Measurements from ENCODE around the gene SCRN3. TPM values are rescaled to one million over a fixed set of nuclear protein-coding genes. Genes with fewer than 3 reads are reported as not detected.
"Not testable (repeated sequence)": the region's sequence is repeated elsewhere in the genome, so short reads cannot be mapped to it uniquely, and the experiment has no call there.

SCRN3 gene
- 10 to 100 TPM; 22.4 to 39.8 TPM for total RNA-seq

- TF ChIP-seq POLR2AphosphoS5 (IDR thresholded peaks at IDR 0.05) (peak; percentile 86), POLR2A (IDR thresholded peaks at IDR 0.05) (no peak), CTCF (IDR thresholded peaks at IDR 0.05) (no peak)
- DNase-seq (ENCODE audit: low spot score) = peak; percentile 81
- no peaks in the 10 kb centered on the region for H3K9me3 ChIP-seq
- under 1% methylated on average over 35 of the region's 35 CpGs for WGBS
- H3K4me1 ChIP-seq (replicated peaks) = peaks cover 13% of the 10 kb centered on the region
- intact Hi-C loops (cut with DNase I) = no loop called here
- H3K27me3 ChIP-seq (replicated peaks; ENCODE audit: insufficient read depth) = no peaks in the 10 kb centered on the region
- H3K36me3 ChIP-seq = no peaks in the 10 kb centered on the region
- peak within 1 kb of the TSS; percentile 58 to 73 for H3K4me3 ChIP-seq
- peak within 1 kb of the TSS; percentile 87 to 88 for H3K27ac ChIP-seq
Measured at GRCh38 chr2:174395284-174395968, at the start of gene SCRN3. Gene SCRN3, plus strand, starts transcription at chr2:174395730. Its CDS starts 2,554 bp downstream, at chr2:174398284.

GRCh38 chr2:174350018-174350417 lies 45.5 kb upstream of the SCRN3 start:
- TF ChIP-seq POLR2AphosphoS5 (IDR thresholded peaks at IDR 0.05) = no peak
- no peak for TF ChIP-seq POLR2A (IDR thresholded peaks at IDR 0.05)
- TF ChIP-seq CTCF (IDR thresholded peaks at IDR 0.05) = no peak
- intact Hi-C loops (cut with DNase I) = no loop called here
- no peak overlapping the region for H3K27ac ChIP-seq
- H3K36me3 ChIP-seq = peaks cover 5 to 6% of the 10 kb centered on the region in 2 donors
- no peak overlapping the region for H3K4me3 ChIP-seq
- no peaks in the 10 kb centered on the region for H3K9me3 ChIP-seq
- no peaks in the 10 kb centered on the region for H3K4me1 ChIP-seq (replicated peaks)
- no peak for DNase-seq (ENCODE audit: low spot score)
- 82% methylated on average over 2 of the region's 2 CpGs for WGBS
- no peaks in the 10 kb centered on the region for H3K27me3 ChIP-seq (replicated peaks; ENCODE audit: insufficient read depth)

GRCh38 chr2:174350593-174351181 lies 44.8 kb upstream of the SCRN3 start:
- Histone ChIP-seq H3K9me3 (no peaks in the 10 kb centered on the region), H3K4me1 (replicated peaks) (no peaks in the 10 kb centered on the region), H3K4me3 (no peak overlapping the region), H3K36me3 (peaks cover 5 to 6% of the 10 kb centered on the region in 2 donors), H3K27ac (no peak overlapping the region), H3K27me3 (replicated peaks; ENCODE audit: insufficient read depth) (no peaks in the 10 kb centered on the region)
- intact Hi-C loops (cut with DNase I) = no loop called here
- WGBS = 93% methylated on average over 2 of the region's 2 CpGs
- no peak for TF ChIP-seq POLR2AphosphoS5 (IDR thresholded peaks at IDR 0.05)
- TF ChIP-seq POLR2A (IDR thresholded peaks at IDR 0.05) = no peak
- no peak for DNase-seq (ENCODE audit: low spot score)

- no peaks in the 10 kb centered on the region for H3K4me1 ChIP-seq (replicated peaks)
- no peak for DNase-seq (ENCODE audit: low spot score)
- H3K9me3 ChIP-seq = no peaks in the 10 kb centered on the region
- intact Hi-C loops (cut with DNase I) = no loop called here
- peaks cover 5 to 6% of the 10 kb centered on the region in 2 donors for H3K36me3 ChIP-seq
- TF ChIP-seq CTCF (IDR thresholded peaks at IDR 0.05) (no peak), POLR2A (IDR thresholded peaks at IDR 0.05) (no peak), POLR2AphosphoS5 (IDR thresholded peaks at IDR 0.05) (no peak)
- WGBS = 98% methylated on average over 1 of the region's 1 CpG
- no peak overlapping the region for H3K27ac ChIP-seq
- no peak overlapping the region for H3K4me3 ChIP-seq
- no peaks in the 10 kb centered on the region for H3K27me3 ChIP-seq (replicated peaks; ENCODE audit: insufficient read depth)
Measured at GRCh38 chr2:174353004-174353403, 42.5 kb upstream of the SCRN3 start.

- no peak for TF ChIP-seq POLR2AphosphoS5 (IDR thresholded peaks at IDR 0.05)
- TF ChIP-seq POLR2A (IDR thresholded peaks at IDR 0.05) = no peak
- TF ChIP-seq CTCF (IDR thresholded peaks at IDR 0.05) = no peak
- no peaks in the 10 kb centered on the region for H3K9me3 ChIP-seq
- no peaks in the 10 kb centered on the region for H3K36me3 ChIP-seq
- no peak overlapping the region for H3K4me3 ChIP-seq
- intact Hi-C loops (cut with DNase I) = no loop called here
- WGBS = 96% methylated on average over 2 of the region's 2 CpGs
- H3K4me1 ChIP-seq (replicated peaks) = no peaks in the 10 kb centered on the region
- no peak for DNase-seq (ENCODE audit: low spot score)
- H3K27ac ChIP-seq = no peak overlapping the region
- H3K27me3 ChIP-seq (replicated peaks; ENCODE audit: insufficient read depth) = no peaks in the 10 kb centered on the region
Measured at GRCh38 chr2:174356347-174356746, 39.2 kb upstream of the SCRN3 start.

- intact Hi-C loops (cut with DNase I) = not testable (repeated sequence)
- WGBS = 99% methylated on average over 4 of the region's 4 CpGs
Measured at GRCh38 chr2:174359663-174360062, 35.9 kb upstream of the SCRN3 start.

More at GRCh38 chr2:174359663-174360062, 35.9 kb upstream of the SCRN3 start:
- not testable (repeated sequence) for H3K4me3 ChIP-seq; H3K36me3 ChIP-seq; H3K4me1 ChIP-seq (replicated peaks); DNase-seq (ENCODE audit: low spot score); H3K9me3 ChIP-seq; H3K27ac ChIP-seq; H3K27me3 ChIP-seq (replicated peaks; ENCODE audit: insufficient read depth)
